ENCODE data around the gene CYB5A.

GRCh38 chr18:74288730-74289129, 3.0 kb downstream of the CYB5A start:
- TF ChIP-seq POLR2AphosphoS5 (IDR thresholded peaks at IDR 0.05; ENCODE audit: low read depth, low read length) (no peak), FOXP2 (optimal IDR thresholded peaks at IDR 0.05; ENCODE audit: borderline replicate concordance, extremely low read depth, extremely low read length, insufficient read depth) (no peak), TAF1 (IDR thresholded peaks at IDR 0.05; ENCODE audit: borderline replicate concordance, insufficient read depth, low read length) (no peak), REST (IDR thresholded peaks at IDR 0.05; ENCODE audit: insufficient read depth in 1 of 2, low read depth in 2 of 2, low read length in 2 of 2) (no peak), SIN3A (IDR thresholded peaks at IDR 0.05; ENCODE audit: borderline replicate concordance, insufficient read depth, low read length) (no peak)
